OCI-LY7 (cell line): ENCODE measurements around the gene CRTAP. TPM values are rescaled to one million over a fixed set of nuclear protein-coding genes. Genes with fewer than 3 reads are reported as not detected.

Source experiments
- BruUV-seq: library from RNA; stranded (reverse); fragments of 400-500 nt; replicated peaks from 2 replicates; lab custom pipeline; 2021; lab: Mats Ljungman, UMichigan
- CTCF ChIA-PET: fragments of 300-600 bp; sonication (Branson Sonifier 250); formaldehyde crosslinking; loops from one replicate; lab custom pipeline; 2022; ENCODE audit warnings: antibody characterized with exemption; ENCODE audit not compliant: unreplicated experiment; lab: Charles Lee
- POLR2A ChIA-PET: fragments of 300-600 bp; sonication (Branson Sonifier 250); formaldehyde crosslinking; loops from one replicate; lab custom pipeline; 2022; ENCODE audit warnings: antibody characterized with exemption; lab: Charles Lee
- DNase-seq: peaks from one replicate; pipeline ENCODE4 v3.0.0-alpha.2; 2015; ENCODE audit warnings: low spot score
- H2AFZ ChIP-seq: fragments of 200-600 bp; sonication (generic), shearing (Covaris generic); 2 replicates; pipeline ENCODE4 v1.6.1; 2014; ENCODE audit warnings: mild to moderate bottlenecking, antibody characterized with exemption, low read length, moderate library complexity
- H3K27ac ChIP-seq: fragments of 200-600 bp; sonication (generic); 2 replicates; pipeline ENCODE4 v1.5.1; 2014; ENCODE audit warnings: mixed run types, low read depth, mild to moderate bottlenecking, moderate library complexity, low read length, inconsistent platforms; ENCODE audit not compliant: poor library complexity, severe bottlenecking
- H3K36me3 ChIP-seq: fragments of 200-600 bp; sonication (generic); 2 replicates; pipeline ENCODE4 v1.6.1; 2014; ENCODE audit warnings: mild to moderate bottlenecking, antibody characterized with exemption, low read length, moderate library complexity, mixed read lengths; ENCODE audit not compliant: insufficient read depth
- H3K4me1 ChIP-seq: fragments of 200-600 bp; sonication (generic); 2 replicates; pipeline ENCODE4 v1.5.1; 2014; ENCODE audit warnings: mild to moderate bottlenecking, low read length; ENCODE audit not compliant: insufficient read depth, poor library complexity, severe bottlenecking
- H3K4me2 ChIP-seq: fragments of 200-600 bp; sonication (generic); 2 replicates; pipeline ENCODE4 v1.6.1; 2014; ENCODE audit warnings: mild to moderate bottlenecking, low read length
- H3K4me3 ChIP-seq: fragments of 200-600 bp; sonication (generic); 2 replicates; pipeline ENCODE4 v1.5.1; 2014; ENCODE audit warnings: mild to moderate bottlenecking, low read depth, low read length; ENCODE audit not compliant: poor library complexity, severe bottlenecking
- H3K79me2 ChIP-seq: fragments of 200-600 bp; sonication (generic); 2 replicates; pipeline ENCODE4 v1.6.1; 2016; ENCODE audit warnings: low read depth, mild to moderate bottlenecking, low read length, moderate library complexity, mixed read lengths; ENCODE audit not compliant: insufficient read depth
- H3K9me2 ChIP-seq: fragments of 200-600 bp; sonication (generic); 2 replicates; pipeline ENCODE4 v1.6.1; 2016; ENCODE audit warnings: mild to moderate bottlenecking, low read length, mixed read lengths; ENCODE audit not compliant: insufficient read depth
- H3K9me3 ChIP-seq: fragments of 200-600 bp; sonication (generic); 2 replicates; pipeline ENCODE4 v1.6.1; 2014; ENCODE audit warnings: mild to moderate bottlenecking, mixed run types, low read length, mixed read lengths
- H4K20me1 ChIP-seq: fragments of 200-600 bp; sonication (generic); 2 replicates; pipeline ENCODE4 v1.6.1; 2014; ENCODE audit warnings: mild to moderate bottlenecking, antibody characterized with exemption, low read length, moderate library complexity, mixed read lengths; ENCODE audit not compliant: insufficient read depth
- CTCF ChIP-seq: fragments of 200-600 bp; sonication (generic); conservative IDR thresholded peaks from 2 replicates; pipeline ENCODE4 v1.5.1; 2014; ENCODE audit warnings: mild to moderate bottlenecking, antibody characterized with exemption, low read length, moderate library complexity, mixed read lengths
- EZH2phosphoT487 ChIP-seq: fragments of 200-600 bp; sonication (generic); IDR thresholded peaks from 2 replicates; pipeline ENCODE4 v1.6.1; 2018; ENCODE audit warnings: low read depth, borderline replicate concordance, mild to moderate bottlenecking, mixed run types, antibody characterized with exemption, low read length, moderate library complexity, mixed read lengths
- intact Hi-C: fragments of 100-400 bp; cut with micrococcal nuclease; formaldehyde crosslinking; loops from one replicate; pipeline ENCODE4 v1.10.0; 2022; ENCODE audit not compliant: unreplicated experiment
- total RNA-seq, 2 experiments: library from RNA; depleted of rRNA in 1 of 2; stranded (reverse); fragments of >200 nt in 1 of 2; shearing (Covaris generic) in 1 of 2; gene quantifications; 2 replicates each; pipeline ENCODE4 v1.2.3, GENCODE V29; 2014 to 2022

CRTAP gene
- total RNA-seq, 2 experiments from 2014 or later, result 19.2 to 53.7 TPM

- no peaks in the 10 kb centered on the region for H4K20me1 ChIP-seq
- no peak for DNase-seq
- TF ChIP-seq EZH2phosphoT487 (no peak), CTCF (no peak)
- no peaks in the 10 kb centered on the region for H3K9me2 ChIP-seq
- H3K4me3 ChIP-seq, result no peak overlapping the region
- no peak overlapping the region for H3K4me2 ChIP-seq
- POLR2A ChIA-PET, result interaction anchor here (0.6 kb wide), 1 partner anchor 173 kb away, joined by 3 read pairs; no protein-coding TSS in a partner anchor
- BruUV-seq, result no TSS peak
- peaks cover 5% of the 10 kb centered on the region for H3K4me1 ChIP-seq
- no peak overlapping the region for H3K27ac ChIP-seq
- intact Hi-C loops, result no loop called here
- H3K9me3 ChIP-seq, result no peaks in the 10 kb centered on the region
- H3K79me2 ChIP-seq, result no peaks in the 10 kb centered on the region
- CTCF ChIA-PET, result no interaction called here
- no peaks in the 10 kb centered on the region for H3K36me3 ChIP-seq
- H2AFZ ChIP-seq, result no peak overlapping the region
Observed at GRCh38 chr3:33173103-33173502, 59.3 kb downstream of the CRTAP start.

- H2AFZ ChIP-seq, result no peak overlapping the region
- no peak overlapping the region for H3K4me2 ChIP-seq
- POLR2A ChIA-PET, result interaction anchor here (0.6 kb wide), 1 partner anchor 173 kb away, joined by 3 read pairs; no protein-coding TSS in a partner anchor
- TF ChIP-seq EZH2phosphoT487, result no peak
- TF ChIP-seq CTCF, result no peak
- no peaks in the 10 kb centered on the region for H3K9me2 ChIP-seq
- no peaks in the 10 kb centered on the region for H3K36me3 ChIP-seq
- DNase-seq, result no peak
- H3K4me1 ChIP-seq, result peaks cover 5% of the 10 kb centered on the region
- CTCF ChIA-PET, result no interaction called here
- no peak overlapping the region for H3K27ac ChIP-seq
- H3K4me3 ChIP-seq, result no peak overlapping the region
- BruUV-seq, result no TSS peak
- no peaks in the 10 kb centered on the region for H4K20me1 ChIP-seq
- no peaks in the 10 kb centered on the region for H3K79me2 ChIP-seq
- no peaks in the 10 kb centered on the region for H3K9me3 ChIP-seq
- intact Hi-C loops, result no loop called here
Observed at GRCh38 chr3:33173672-33174071, 59.9 kb downstream of the CRTAP start.

GRCh38 chr3:33174095-33174494 lies 60.3 kb downstream of the CRTAP start:
- H2AFZ ChIP-seq, result no peak overlapping the region
- no peaks in the 10 kb centered on the region for H3K9me2 ChIP-seq
- no peaks in the 10 kb centered on the region for H3K79me2 ChIP-seq
- H3K4me2 ChIP-seq, result no peak overlapping the region
- ChIA-PET CTCF (no interaction called here), POLR2A (interaction anchor here (1.0 kb wide), 1 partner anchor 33 kb away, joined by 3 read pairs; no protein-coding TSS in a partner anchor)
- intact Hi-C loops, result no loop called here
- DNase-seq, result no peak
- H3K4me3 ChIP-seq, result no peak overlapping the region
- H3K9me3 ChIP-seq, result no peaks in the 10 kb centered on the region
- no TSS peak for BruUV-seq
- H3K36me3 ChIP-seq, result no peaks in the 10 kb centered on the region
- H3K27ac ChIP-seq, result no peak overlapping the region
- H3K4me1 ChIP-seq, result peaks cover 5% of the 10 kb centered on the region
- TF ChIP-seq CTCF, result no peak
- no peaks in the 10 kb centered on the region for H4K20me1 ChIP-seq
